ENCODE measurements around the gene MMP28.

- no peak for TF ChIP-seq EZH2 (IDR thresholded peaks at IDR 0.05; ENCODE audit: borderline replicate concordance, control insufficient read depth, low read depth, low read length)
- TF ChIP-seq USF2 (IDR thresholded peaks at IDR 0.05; ENCODE audit: borderline replicate concordance, low read depth, low read length), result no peak
- TF ChIP-seq SMC3 (IDR thresholded peaks at IDR 0.05; ENCODE audit: borderline replicate concordance, low read length), result no peak
- TF ChIP-seq RCOR1 (conservative IDR thresholded peaks at IDR 0.05; ENCODE audit: low read depth, low read length), result no peak
- TF ChIP-seq ZNF274 (IDR thresholded peaks at IDR 0.05; ENCODE audit: insufficient read depth, insufficient read length), result no peak
Measured at GRCh38 chr17:35763767-35764122, 31.7 kb downstream of the MMP28 start.
